ENCODE measurements around the gene ZNF232. TPM values are rescaled to one million over a fixed set of nuclear protein-coding genes. Genes with fewer than 3 reads are reported as not detected.

Gene ZNF232
- polyA plus RNA-seq, 2 of the 4 experiments (the other 2 are of a cell fraction), result 5.1 TPM

GRCh38 chr17:5099271-5099670 lies 12.4 kb downstream of the ZNF232 start:
- Histone ChIP-seq H3K9me3 (peaks cover 95% of the 10 kb centered on the region), H3K4me2 (no peak overlapping the region), H3K4me1 (no peaks in the 10 kb centered on the region), H3K4me3 (no peak overlapping the region), H3K27ac (no peak overlapping the region)
- ChIA-PET POLR2A (no interaction called here), CTCF (no interaction called here)
- TF ChIP-seq GATA3 (IDR thresholded peaks at IDR 0.05; ENCODE audit: borderline replicate concordance), result no peak
- TF ChIP-seq, protein P1, sequence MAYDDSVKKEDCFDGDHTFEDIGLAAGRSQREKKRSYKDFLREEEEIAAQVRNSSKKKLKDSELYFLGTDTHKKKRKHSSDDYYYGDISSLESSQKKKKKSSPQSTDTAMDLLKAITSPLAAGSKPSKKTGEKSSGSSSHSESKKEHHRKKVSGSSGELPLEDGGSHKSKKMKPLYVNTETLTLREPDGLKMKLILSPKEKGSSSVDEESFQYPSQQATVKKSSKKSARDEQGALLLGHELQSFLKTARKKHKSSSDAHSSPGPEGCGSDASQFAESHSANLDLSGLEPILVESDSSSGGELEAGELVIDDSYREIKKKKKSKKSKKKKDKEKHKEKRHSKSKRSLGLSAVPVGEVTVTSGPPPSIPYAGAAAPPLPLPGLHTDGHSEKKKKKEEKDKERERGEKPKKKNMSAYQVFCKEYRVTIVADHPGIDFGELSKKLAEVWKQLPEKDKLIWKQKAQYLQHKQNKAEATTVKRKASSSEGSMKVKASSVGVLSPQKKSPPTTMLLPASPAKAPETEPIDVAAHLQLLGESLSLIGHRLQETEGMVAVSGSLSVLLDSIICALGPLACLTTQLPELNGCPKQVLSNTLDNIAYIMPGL (CRISPR knock-in tag; IDR thresholded peaks at IDR 0.05; ENCODE audit: borderline replicate concordance), result no peak
- no peak for TF ChIP-seq HOXB13 (CRISPR knock-in tag; IDR thresholded peaks at IDR 0.05; ENCODE audit: low read depth)
- no peak for TF ChIP-seq JUN (IDR thresholded peaks at IDR 0.05)
- no peak for TF ChIP-seq NR3C1 (IDR thresholded peaks at IDR 0.05)
- no peak for TF ChIP-seq USF2 (IDR thresholded peaks at IDR 0.05)
- TF ChIP-seq, protein P2, sequence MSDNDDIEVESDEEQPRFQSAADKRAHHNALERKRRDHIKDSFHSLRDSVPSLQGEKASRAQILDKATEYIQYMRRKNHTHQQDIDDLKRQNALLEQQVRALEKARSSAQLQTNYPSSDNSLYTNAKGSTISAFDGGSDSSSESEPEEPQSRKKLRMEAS (IDR thresholded peaks at IDR 0.05), result no peak
- TF ChIP-seq REST (IDR thresholded peaks at IDR 0.05), result no peak
- no peak for TF ChIP-seq ZSCAN20 (CRISPR knock-in tag; IDR thresholded peaks at IDR 0.05)
- TF ChIP-seq HDAC2 (IDR thresholded peaks at IDR 0.05), result no peak
- no peak for TF ChIP-seq FOXS1 (CRISPR knock-in tag; IDR thresholded peaks at IDR 0.05)
- TF ChIP-seq CEBPB (IDR thresholded peaks at IDR 0.05), result no peak
- TF ChIP-seq, protein P3, sequence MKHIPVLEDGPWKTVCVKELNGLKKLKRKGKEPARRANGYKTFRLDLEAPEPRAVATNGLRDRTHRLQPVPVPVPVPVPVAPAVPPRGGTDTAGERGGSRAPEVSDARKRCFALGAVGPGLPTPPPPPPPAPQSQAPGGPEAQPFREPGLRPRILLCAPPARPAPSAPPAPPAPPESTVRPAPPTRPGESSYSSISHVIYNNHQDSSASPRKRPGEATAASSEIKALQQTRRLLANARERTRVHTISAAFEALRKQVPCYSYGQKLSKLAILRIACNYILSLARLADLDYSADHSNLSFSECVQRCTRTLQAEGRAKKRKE (CRISPR knock-in tag; IDR thresholded peaks at IDR 0.05; ENCODE audit: low read depth), result no peak
- no peak for TF ChIP-seq POLR2A (IDR thresholded peaks at IDR 0.05; ENCODE audit: low read length)
- TF ChIP-seq CHD4 (IDR thresholded peaks at IDR 0.05; ENCODE audit: borderline replicate concordance), result no peak
- no peak for TF ChIP-seq RFX5 (IDR thresholded peaks at IDR 0.05)
- TF ChIP-seq EP300 (IDR thresholded peaks at IDR 0.05), result no peak
- no peak for TF ChIP-seq CTCF (IDR thresholded peaks at IDR 0.05)
- no peak for TF ChIP-seq TP53 (CRISPR knock-in tag; IDR thresholded peaks at IDR 0.05)
- TF ChIP-seq, protein P4, sequence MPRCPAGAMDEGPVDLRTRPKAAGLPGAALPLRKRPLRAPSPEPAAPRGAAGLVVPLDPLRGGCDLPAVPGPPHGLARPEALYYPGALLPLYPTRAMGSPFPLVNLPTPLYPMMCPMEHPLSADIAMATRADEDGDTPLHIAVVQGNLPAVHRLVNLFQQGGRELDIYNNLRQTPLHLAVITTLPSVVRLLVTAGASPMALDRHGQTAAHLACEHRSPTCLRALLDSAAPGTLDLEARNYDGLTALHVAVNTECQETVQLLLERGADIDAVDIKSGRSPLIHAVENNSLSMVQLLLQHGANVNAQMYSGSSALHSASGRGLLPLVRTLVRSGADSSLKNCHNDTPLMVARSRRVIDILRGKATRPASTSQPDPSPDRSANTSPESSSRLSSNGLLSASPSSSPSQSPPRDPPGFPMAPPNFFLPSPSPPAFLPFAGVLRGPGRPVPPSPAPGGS (IDR thresholded peaks at IDR 0.05), result no peak
- DNase-seq (ENCODE audit: low read depth in 1 of 2, low spot score in 1 of 2) (no peak), ATAC-seq (peak; percentile 20 to 32; a peak in 2 of 6 replicates), FAIRE-seq (no peak)
- WGBS (ENCODE audit: missing lambda C conversion rate), result 71% methylated on average over 5 of the region's 5 CpGs

Data from A549 (cell line).